Measurements from ENCODE around the gene SYTL4.
A peak's percentile ranks its signal among the peaks of the same experiment; 100 is the strongest.
"Not testable (repeated sequence)": the region's sequence is repeated elsewhere in the genome, so short reads cannot be mapped to it uniquely, and the experiment has no call there.

Gene SYTL4
- 0.17 to 3.3 (median 1.3) reads per million in 18 experiments for total RNA-seq

- no peak for DNase-seq
These were observed at the start of gene SYTL4 for GRCh38 chrX:100731441-100732281. TSS of gene SYTL4 (minus strand) at chrX:100732121. CDS start at chrX:100702037, 30,084 bp downstream.

GRCh38 chrX:100769439-100769838, 37.5 kb upstream of the SYTL4 start:
- not testable (repeated sequence) for DNase-seq

DNA sequence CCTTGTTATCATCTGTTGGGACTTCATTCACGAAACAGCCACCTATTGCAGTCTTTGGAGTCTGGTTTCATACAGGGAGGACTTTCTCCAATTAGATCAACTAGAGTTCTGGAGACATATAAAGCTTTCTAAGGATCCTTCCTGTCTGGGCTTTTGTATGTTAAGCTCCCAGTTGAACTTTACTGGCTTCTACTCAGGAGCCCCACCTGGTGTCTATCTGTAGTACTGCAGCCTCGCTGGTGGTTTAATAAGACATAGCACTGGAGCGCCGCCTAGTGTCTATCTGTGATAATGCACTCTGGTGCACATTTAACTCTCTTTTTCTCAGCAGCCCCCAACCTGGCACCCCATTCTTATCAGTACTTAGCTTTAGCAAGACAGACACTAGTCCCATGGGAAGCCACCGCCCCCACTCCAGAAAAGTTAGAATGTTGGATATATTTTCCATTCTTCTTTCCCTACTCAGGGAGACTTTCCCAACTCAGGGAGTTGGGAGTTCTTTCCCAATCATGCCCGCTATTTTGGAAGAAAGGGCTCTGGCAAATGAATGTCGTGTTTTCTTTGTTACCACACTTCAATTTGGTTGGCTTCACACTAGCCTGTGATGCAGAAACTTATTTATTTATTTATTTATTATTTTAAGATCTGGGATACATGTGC, 36.9 kb upstream of the SYTL4 start:
- peak; percentile 80 for DNase-seq

- DNase-seq: no peak
These were observed 19.0 kb upstream of the SYTL4 start for GRCh38 chrX:100750883-100751282.

DNA sequence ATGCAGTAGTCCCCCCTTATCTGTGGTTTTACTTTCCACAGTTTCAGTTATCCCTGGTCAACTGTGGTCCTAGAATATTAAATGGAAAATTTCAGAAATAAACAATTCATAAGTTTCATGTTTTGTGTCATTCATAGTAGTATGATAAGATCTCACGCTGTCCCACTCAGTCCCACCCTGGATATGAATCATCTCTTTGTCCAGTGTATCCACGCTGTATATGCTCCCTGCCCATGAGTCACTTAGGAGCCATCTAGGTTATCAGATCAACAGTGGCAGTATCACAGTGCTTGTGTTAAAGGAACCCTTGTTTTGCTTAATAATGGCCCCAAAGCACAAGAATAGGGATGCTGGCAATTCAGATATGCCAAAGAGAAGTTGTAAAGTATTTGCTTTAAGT, 16.2 kb upstream of the SYTL4 start:
- DNase-seq: no peak

GRCh38 chrX:100747703-100748102, 15.8 kb upstream of the SYTL4 start:
- no peak for DNase-seq

DNA sequence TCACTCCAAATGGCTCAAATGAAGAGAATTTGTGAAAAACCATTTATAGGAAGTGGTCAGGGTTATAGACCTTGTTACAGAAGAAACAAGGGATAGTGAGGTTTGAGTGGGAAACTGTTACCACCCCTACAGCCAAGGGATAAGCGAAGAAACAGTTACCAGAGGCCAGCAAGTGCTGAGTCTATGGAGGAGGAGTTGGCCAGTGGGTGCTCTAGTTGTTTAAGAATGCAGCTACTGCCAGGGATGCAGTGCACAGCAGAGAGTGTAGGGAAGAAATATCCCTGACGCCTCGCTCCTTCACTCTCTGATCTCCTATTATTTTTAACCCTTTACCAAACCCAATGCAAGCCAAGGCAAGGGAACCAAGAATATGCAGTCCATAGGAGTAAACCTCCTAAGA, 15.2 kb upstream of the SYTL4 start:
- no peak for DNase-seq

GRCh38 chrX:100745806-100746537, 14.1 kb upstream of the SYTL4 start:
- no peak for DNase-seq

- DNase-seq: no peak
These were observed 13.3 kb upstream of the SYTL4 start for GRCh38 chrX:100745205-100745604.

DNA sequence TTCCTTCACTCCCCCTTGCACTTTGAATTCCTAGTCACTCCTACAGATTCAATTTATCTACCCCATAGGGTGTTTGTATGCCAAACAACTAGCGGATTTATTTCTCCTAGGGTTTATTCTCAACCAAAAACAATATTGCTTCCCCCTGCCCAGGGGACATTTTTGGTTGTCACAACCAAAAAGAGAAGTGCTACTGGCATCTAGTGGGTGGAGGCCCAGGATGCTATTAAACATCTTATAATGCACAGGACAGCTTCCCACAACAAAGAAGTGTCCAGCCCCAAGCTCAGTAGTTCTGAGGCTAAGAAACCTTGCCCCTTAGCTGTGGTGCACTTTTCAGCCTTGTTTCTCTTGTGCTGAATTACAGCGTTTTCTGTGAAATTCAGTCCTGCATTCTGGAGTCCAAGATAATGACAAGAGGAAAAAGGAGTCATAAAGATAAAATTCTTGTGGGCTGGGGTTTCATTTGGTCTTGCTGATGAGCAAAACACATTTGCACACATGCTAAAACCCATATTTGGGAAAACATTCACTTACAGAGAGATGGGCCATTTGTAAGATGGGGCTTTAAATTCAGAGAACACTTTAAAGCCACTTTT, 11.2 kb upstream of the SYTL4 start:
- DNase-seq: no peak

GRCh38 chrX:100724006-100724405, 7.9 kb downstream of the SYTL4 start:
- DNase-seq: not testable (repeated sequence)

- no peak for DNase-seq
These were observed 10.6 kb downstream of the SYTL4 start for GRCh38 chrX:100721328-100721727.

- DNase-seq: no peak
These were observed 11.6 kb downstream of the SYTL4 start for GRCh38 chrX:100720301-100720700.

- no peak for DNase-seq
These were observed 12.8 kb downstream of the SYTL4 start for GRCh38 chrX:100719139-100719538.

GRCh38 chrX:100717363-100717762, 14.6 kb downstream of the SYTL4 start:
- no peak for DNase-seq

DNA sequence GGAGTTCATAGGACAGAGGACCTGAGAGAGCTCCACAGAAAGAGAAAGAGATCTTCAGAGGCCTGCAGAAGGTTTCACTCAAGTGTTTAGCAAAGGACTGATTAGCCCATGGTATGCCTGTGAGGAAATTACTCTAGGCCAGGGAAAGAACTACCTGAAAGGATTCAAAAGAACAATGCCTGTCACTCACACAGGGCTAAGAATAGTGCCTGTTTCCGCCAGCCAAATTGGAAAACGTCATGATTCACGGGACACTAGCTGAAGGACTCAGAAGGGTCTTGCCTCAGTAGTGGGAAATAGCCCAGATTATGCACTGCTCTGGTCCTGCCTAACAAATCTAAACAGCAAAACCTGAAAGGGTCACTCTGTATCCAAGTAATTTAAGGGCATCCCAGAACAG, 21.1 kb downstream of the SYTL4 start:
- DNase-seq: no peak

- no peak for DNase-seq
These were observed 27.2 kb downstream of the SYTL4 start for GRCh38 chrX:100704581-100705203.

DNA sequence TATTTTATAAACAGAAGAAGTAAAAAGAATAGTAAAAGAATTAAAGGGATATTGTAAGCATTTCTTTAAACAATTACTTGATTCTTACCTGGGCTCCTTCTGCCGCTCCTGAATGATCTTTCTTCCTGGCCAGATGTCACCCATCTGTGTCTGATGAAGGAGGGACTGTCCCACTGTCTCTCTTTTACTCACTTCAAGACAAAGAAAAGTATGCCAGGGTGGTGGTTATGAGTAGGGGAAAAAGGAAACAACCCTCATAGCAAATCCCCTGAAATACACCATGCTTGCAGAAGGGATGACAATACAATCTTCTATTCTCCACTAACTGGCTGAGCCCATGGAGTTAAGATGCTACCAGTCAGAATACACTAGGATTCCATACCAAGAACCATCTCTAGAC, 31.1 kb downstream of the SYTL4 start:
- DNase-seq: no peak

- peak in 1 of 2 donors; percentile 24 for DNase-seq
These were observed 33.4 kb downstream of the SYTL4 start for GRCh38 chrX:100698551-100698950.

DNA sequence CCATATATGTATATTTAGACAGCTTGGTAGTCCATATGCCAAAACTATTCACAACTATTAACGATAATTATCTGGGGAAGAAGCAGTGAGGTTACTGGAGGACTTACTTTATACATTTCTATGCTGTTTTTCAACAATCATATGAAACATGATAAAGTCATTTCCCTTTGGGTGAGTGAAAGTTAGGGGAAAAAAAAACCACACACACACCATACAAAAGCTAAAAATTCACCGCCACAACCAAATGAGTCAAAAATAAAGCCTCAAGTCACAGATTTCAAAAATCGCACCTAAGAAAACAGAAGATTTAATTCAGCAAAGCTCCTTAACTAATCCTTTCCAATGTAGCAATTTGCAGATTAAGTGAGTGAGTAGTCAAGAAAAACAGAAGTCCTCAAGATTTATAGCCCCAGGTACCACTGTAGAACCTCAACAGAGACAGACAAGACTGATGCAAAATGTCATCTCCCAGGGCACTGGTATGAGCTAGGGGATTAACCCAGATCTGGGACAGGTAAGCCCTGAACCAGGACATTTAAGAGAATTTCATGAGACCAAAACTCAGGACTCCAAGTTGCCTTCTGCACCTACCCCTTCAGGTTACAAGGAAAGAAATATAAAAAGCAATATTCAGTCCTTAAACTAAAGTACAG, 35.1 kb downstream of the SYTL4 start:
- no peak for DNase-seq

DNA sequence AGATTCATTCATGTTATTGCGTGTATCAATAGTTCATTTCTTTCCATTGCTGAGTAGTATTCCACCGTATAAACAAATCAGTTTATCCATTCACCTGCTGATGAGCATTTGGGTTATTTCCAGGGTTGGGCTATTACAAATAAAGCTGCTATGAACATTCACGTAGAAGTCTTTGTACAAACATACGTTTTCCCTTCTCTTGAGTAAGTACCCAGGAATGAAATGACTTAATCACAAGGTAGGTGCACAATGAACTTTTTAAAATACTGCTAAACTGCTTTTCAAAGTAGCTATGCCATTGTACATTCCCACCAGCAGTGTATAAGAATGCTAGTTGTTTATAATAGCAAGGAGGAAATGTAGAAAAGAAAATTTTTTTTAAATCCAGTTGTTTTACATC, 35.9 kb downstream of the SYTL4 start:
- no peak for DNase-seq

- DNase-seq: no peak
These were observed 36.6 kb downstream of the SYTL4 start for GRCh38 chrX:100695302-100695701.

Data from inflammatory macrophage (primary cell).